Transverse colon (tissue), 4 donors: ENCODE results near the gene WTIP. TPM values are rescaled to one million over a fixed set of nuclear protein-coding genes. Genes with fewer than 3 reads are reported as not detected.

Experiments
- DNase-seq: peaks from one replicate; pipeline ENCODE4 v3.0.0-alpha.2; 2019
- H3K27ac ChIP-seq, 4 donors: fragments of 200-600 bp; sonication (generic); 2 replicates each; pipeline ENCODE4 v1.5.1; 2016 to 2018; ENCODE audit warnings: inconsistent platforms in 4 of 4
- H3K27me3 ChIP-seq: fragments of 200-600 bp; sonication (generic); 2 replicates; pipeline ENCODE4 v1.5.1; 2017; ENCODE audit warnings: inconsistent platforms
- H3K36me3 ChIP-seq, 4 donors: fragments of 200-600 bp; sonication (generic); 2 replicates each; pipeline ENCODE4 v1.5.1; 2017 to 2019; ENCODE audit warnings: inconsistent platforms in 4 of 4
- H3K4me1 ChIP-seq, 4 donors: fragments of 200-600 bp; sonication (generic); 2 replicates each; pipeline ENCODE4 v1.5.1; 2017 to 2020; ENCODE audit warnings: inconsistent platforms in 4 of 4
- H3K4me3 ChIP-seq, 4 donors: fragments of 200-600 bp; sonication (generic); 1 replicate in 1 of 4; 2 replicates in 3 of 4; pipeline versions ENCODE4 v1.5.1 to v1.6.1; 2017 to 2019; ENCODE audit warnings: inconsistent platforms in 4 of 4
- H3K9me3 ChIP-seq, 2 donors: fragments of 200-600 bp; sonication (generic); 2 replicates each; pipeline ENCODE4 v1.5.1; 2017 to 2019; ENCODE audit warnings: inconsistent platforms in 2 of 2
- EP300 ChIP-seq: sonication (generic); formaldehyde crosslinking; IDR thresholded peaks from one replicate; pipeline ENCODE4 v1.6.1; 2017; ENCODE audit warnings: antibody characterized with exemption, low read depth
- POLR2A ChIP-seq: fragments of 450-650 bp; IDR thresholded peaks from one replicate; pipeline ENCODE4 v1.6.1; 2016; ENCODE audit warnings: antibody characterized with exemption, mild to moderate bottlenecking, moderate library complexity
- POLR2AphosphoS5 ChIP-seq, 3 donors: sonication (generic); formaldehyde crosslinking; IDR thresholded peaks; one replicate each; pipeline ENCODE4 v1.6.1; 2016; ENCODE audit warnings: antibody characterized with exemption in 3 of 3
- WGBS, 2 donors: methylation state at CpG; one replicate each; pipeline ENCODE4 v1.1.5; 2018; ENCODE audit warnings: low coverage in 1 of 2; 5-methylcytosine and 5-hydroxymethylcytosine counted together
- in situ Hi-C, 4 donors: fragments of 200-750 bp; cut with MboI; loops; one replicate each; pipeline versions ENCODE4 v1.15.0 to v1.15.1; 2017; ENCODE audit warnings: low sequenced_read_pairs in 3 of 4, low pct_ligation_motif_present in 1 of 4, low pct_unique_long_range_greater_than_20kb in 1 of 4
- intact Hi-C: fragments of 100-400 bp; cut with DNase I; formaldehyde crosslinking; loops from one replicate; pipeline ENCODE4 v1.15.1; 2023; ENCODE audit warnings: low total_unique reads
- total RNA-seq, 4 donors: library from RNA; depleted of rRNA; stranded (reverse); fragments of >200 nt; gene quantifications; one replicate each; pipeline ENCODE4 v1.1.0, GENCODE V29; 2016
- TF ChIP-seq, protein P1 (sequence below), 5 experiments: fragments of 200-600 bp in 3 of 5; fragments of 450-650 bp in 2 of 5; sonication (generic) in 3 of 5; IDR thresholded peaks; 1 replicate in 2 of 5; 2 replicates in 3 of 5; pipeline ENCODE4 v1.5.1; 2016 to 2017; ENCODE audit warnings: antibody characterized with exemption in 5 of 5, inconsistent platforms in 3 of 5, mild to moderate bottlenecking in 2 of 5, moderate library complexity in 1 of 5

Gene WTIP
- total RNA-seq, 4 donors from 2014 or later: 0.60 to 4.1 (median 2.2) TPM

DNA sequence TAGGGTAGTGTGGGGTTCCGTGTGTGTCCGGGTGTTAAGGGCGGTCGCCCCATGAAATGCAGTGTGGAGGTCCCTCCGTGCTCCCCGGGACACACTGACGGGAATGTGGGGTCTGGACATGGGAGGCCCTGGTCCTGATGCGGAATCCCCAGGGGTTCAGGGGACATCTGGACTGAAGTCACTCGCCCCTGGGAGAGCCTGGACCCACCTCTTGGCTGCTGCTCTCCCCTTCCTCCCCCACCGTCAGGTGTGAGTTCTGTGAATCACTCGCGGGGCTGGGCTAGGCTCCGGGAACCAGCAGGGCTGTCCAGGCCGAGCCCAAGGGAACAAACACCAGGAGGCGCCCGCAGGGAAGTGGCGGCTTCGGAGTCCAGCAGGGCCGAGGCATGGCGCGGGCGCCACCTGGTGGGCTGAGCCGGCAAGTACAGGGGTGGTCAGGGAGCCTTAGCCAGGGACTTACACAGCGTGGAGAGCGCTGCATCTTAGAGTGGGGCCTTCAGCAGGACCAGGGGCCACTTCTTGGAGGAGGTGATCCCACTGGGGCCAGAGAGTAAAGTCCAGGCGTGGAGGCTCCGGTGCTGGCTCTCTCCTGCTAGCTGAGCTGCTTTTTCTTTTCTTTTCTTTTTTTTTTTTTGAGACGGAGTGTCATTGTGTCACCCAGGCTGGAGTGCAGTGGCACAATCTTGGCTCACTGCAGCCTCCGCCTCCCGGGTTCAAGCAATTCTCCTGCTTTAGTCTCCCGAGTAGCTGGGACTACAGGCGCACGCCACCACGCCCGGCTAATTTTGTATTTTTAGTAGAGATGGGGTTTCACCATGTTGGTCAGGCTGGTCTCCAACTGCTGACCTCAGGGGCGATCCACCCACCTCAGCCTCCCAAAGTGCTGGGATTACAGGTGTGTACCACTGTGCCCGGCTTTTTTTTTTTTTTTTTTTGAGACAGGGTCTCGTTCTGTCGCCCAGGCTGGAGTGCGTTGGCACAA, 20.1 kb downstream of the WTIP start:
- DNase-seq: peak; percentile 94
- intact Hi-C loops (loop anchor here (5.0 kb wide), 1 partner anchor 211 kb away; no protein-coding TSS in a partner anchor), in situ Hi-C loops (loop anchor here in 1 of 4 donors (25.0 kb wide), 1 partner anchor 211 kb away; no protein-coding TSS in a partner anchor)
- Histone ChIP-seq H3K27ac (peak overlapping the region in 1 of 4 donors; percentile 23), H3K9me3 (no peaks in the 10 kb centered on the region), H3K36me3 (no peaks in the 10 kb centered on the region), H3K4me3 (no peak overlapping the region), H3K4me1 (peaks cover 0 to 4% (median 2%) of the 10 kb centered on the region in 4 donors), H3K27me3 (peaks cover 11% of the 10 kb centered on the region)
- WGBS, 2 donors: 40% methylated on average over 40 of the region's 40 CpGs; no CpG with 5 or more reads in 1 of the 2 donors
- TF ChIP-seq, protein P1, sequence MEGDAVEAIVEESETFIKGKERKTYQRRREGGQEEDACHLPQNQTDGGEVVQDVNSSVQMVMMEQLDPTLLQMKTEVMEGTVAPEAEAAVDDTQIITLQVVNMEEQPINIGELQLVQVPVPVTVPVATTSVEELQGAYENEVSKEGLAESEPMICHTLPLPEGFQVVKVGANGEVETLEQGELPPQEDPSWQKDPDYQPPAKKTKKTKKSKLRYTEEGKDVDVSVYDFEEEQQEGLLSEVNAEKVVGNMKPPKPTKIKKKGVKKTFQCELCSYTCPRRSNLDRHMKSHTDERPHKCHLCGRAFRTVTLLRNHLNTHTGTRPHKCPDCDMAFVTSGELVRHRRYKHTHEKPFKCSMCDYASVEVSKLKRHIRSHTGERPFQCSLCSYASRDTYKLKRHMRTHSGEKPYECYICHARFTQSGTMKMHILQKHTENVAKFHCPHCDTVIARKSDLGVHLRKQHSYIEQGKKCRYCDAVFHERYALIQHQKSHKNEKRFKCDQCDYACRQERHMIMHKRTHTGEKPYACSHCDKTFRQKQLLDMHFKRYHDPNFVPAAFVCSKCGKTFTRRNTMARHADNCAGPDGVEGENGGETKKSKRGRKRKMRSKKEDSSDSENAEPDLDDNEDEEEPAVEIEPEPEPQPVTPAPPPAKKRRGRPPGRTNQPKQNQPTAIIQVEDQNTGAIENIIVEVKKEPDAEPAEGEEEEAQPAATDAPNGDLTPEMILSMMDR (IDR thresholded peaks at IDR 0.05): peak; percentile 97 to 99 (median 99)
- no peak for TF ChIP-seq EP300
- no peak for TF ChIP-seq POLR2AphosphoS5 (IDR thresholded peaks at IDR 0.05)

DNA sequence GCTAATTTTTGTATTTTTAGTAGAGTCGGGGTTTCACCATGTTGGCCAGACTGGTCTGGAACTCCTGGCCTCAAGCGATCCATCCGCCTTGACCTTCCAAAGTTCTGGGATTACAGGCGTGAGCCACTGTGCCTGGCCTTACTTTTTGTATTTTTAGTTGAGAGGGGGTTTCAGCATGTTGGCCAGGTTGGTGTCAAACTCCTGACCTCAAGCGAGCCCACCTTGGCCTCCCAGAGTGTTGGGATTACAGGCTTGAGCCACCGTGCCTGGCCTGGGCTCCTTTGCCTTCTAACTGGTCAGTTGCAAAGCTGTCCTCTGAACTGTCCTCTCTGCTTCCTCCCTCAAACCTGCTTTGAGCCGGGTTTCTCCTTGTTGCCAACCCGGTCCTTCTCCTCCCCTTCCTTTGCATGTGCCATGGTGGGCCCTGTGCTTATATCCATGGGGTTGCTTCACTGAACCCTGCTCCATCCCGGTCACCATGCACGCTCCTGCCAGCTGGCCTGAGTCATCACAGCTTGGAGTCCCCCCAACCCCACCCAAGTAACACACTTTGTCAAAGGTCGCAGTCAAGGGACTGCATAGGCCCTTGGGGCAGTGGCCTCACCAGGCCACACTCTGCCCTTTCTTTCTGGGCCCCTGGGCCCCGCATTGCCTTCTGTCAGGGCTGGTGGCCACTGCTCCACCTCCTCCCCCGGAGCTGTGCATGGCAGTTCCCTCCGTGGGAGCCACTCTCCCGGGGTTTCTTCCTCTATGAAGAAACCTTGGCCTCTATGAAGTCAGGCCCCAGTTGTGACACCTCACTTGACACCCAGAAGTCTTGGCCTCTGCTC, 21.2 kb downstream of the WTIP start:
- no peak for TF ChIP-seq POLR2AphosphoS5 (IDR thresholded peaks at IDR 0.05)
- no peak for TF ChIP-seq POLR2A
- TF ChIP-seq EP300: no peak
- TF ChIP-seq, protein P1 (IDR thresholded peaks at IDR 0.05): no peak
- Histone ChIP-seq H3K4me3 (no peak overlapping the region), H3K4me1 (peaks cover 0 to 4% (median 2%) of the 10 kb centered on the region in 4 donors), H3K9me3 (no peaks in the 10 kb centered on the region), H3K36me3 (no peaks in the 10 kb centered on the region), H3K27me3 (peaks cover 11% of the 10 kb centered on the region), H3K27ac (no peak overlapping the region)
- intact Hi-C loops (loop anchor here (5.0 kb wide), 1 partner anchor 210 kb away; no protein-coding TSS in a partner anchor), in situ Hi-C loops (loop anchor here in 1 of 4 donors (25.0 kb wide), 1 partner anchor 210 kb away; no protein-coding TSS in a partner anchor)
- WGBS, 2 donors: 78 to 81% methylated on average over 4 to 15 of the region's 15 CpGs
- no peak for DNase-seq

GRCh38 chr19:34503531-34504272, 22.1 kb downstream of the WTIP start:
- WGBS, 2 donors: 73 to 76% methylated on average over 6 to 16 of the region's 16 CpGs
- no peaks in the 10 kb centered on the region for H3K36me3 ChIP-seq
- no peak for TF ChIP-seq EP300
- TF ChIP-seq POLR2A: no peak
- no peak for TF ChIP-seq POLR2AphosphoS5 (IDR thresholded peaks at IDR 0.05)
- TF ChIP-seq, protein P1 (IDR thresholded peaks at IDR 0.05): no peak
- in situ Hi-C loops (loop anchor here in 1 of 4 donors (25.0 kb wide), 1 partner anchor 209 kb away; no protein-coding TSS in a partner anchor), intact Hi-C loops (loop anchor here (5.0 kb wide), 1 partner anchor 209 kb away; no protein-coding TSS in a partner anchor)
- no peaks in the 10 kb centered on the region for H3K9me3 ChIP-seq
- DNase-seq: no peak
- no peak overlapping the region for H3K4me3 ChIP-seq
- peaks cover 0 to 4% (median 2%) of the 10 kb centered on the region in 4 donors for H3K4me1 ChIP-seq
- no peak overlapping the region for H3K27ac ChIP-seq
- peaks cover 11% of the 10 kb centered on the region for H3K27me3 ChIP-seq
